Skeletal muscle tissue (tissue), 4 donors: Measurements from ENCODE around the gene PEX16. TPM values are rescaled to one million over a fixed set of nuclear protein-coding genes. Genes with fewer than 3 reads are reported as not detected.

ENCODE experiments used
- H3K27ac ChIP-seq: one replicate; pipeline ENCODE4 v1.7.0; 2013; ENCODE audit warnings: mild to moderate bottlenecking, low read depth, low read length, inconsistent platforms
- H3K27me3 ChIP-seq, 3 donors: one replicate each; pipeline ENCODE4 v1.7.0; 2013; ENCODE audit warnings: low read length in 3 of 3; ENCODE audit not compliant: control insufficient read depth in 3 of 3, insufficient read depth in 3 of 3
- H3K36me3 ChIP-seq, 3 donors: one replicate each; pipeline ENCODE4 v1.7.0; 2013; ENCODE audit warnings: low read length in 3 of 3; ENCODE audit not compliant: control insufficient read depth in 3 of 3, insufficient read depth in 3 of 3
- H3K4me1 ChIP-seq, 3 donors: one replicate each; pipeline ENCODE4 v1.7.0; 2013; ENCODE audit warnings: low read length in 3 of 3, mild to moderate bottlenecking in 3 of 3; ENCODE audit not compliant: control insufficient read depth in 3 of 3, insufficient read depth in 3 of 3
- H3K4me3 ChIP-seq, 3 donors: one replicate each; pipeline ENCODE4 v1.7.0; 2013; ENCODE audit warnings: low read length in 3 of 3
- H3K9ac ChIP-seq, 3 donors: one replicate each; pipeline ENCODE4 v1.7.0; 2013; ENCODE audit warnings: low read length in 3 of 3, mild to moderate bottlenecking in 3 of 3, moderate library complexity in 2 of 3, low read depth in 1 of 3
- H3K9me3 ChIP-seq, 3 donors: one replicate each; pipeline ENCODE4 v1.7.0; 2013; ENCODE audit warnings: low read length in 3 of 3; ENCODE audit not compliant: control insufficient read depth in 3 of 3
- total RNA-seq: library from RNA; depleted of rRNA; stranded (reverse); fragments of >200 nt; gene quantifications from one replicate; pipeline ENCODE4 v1.2.3, GENCODE V29; 2014
- donor health status: Osteomylitis.

The PEX16 gene
- total RNA-seq, 1 donor from 2014 or later, result 20.4 TPM

DNA sequence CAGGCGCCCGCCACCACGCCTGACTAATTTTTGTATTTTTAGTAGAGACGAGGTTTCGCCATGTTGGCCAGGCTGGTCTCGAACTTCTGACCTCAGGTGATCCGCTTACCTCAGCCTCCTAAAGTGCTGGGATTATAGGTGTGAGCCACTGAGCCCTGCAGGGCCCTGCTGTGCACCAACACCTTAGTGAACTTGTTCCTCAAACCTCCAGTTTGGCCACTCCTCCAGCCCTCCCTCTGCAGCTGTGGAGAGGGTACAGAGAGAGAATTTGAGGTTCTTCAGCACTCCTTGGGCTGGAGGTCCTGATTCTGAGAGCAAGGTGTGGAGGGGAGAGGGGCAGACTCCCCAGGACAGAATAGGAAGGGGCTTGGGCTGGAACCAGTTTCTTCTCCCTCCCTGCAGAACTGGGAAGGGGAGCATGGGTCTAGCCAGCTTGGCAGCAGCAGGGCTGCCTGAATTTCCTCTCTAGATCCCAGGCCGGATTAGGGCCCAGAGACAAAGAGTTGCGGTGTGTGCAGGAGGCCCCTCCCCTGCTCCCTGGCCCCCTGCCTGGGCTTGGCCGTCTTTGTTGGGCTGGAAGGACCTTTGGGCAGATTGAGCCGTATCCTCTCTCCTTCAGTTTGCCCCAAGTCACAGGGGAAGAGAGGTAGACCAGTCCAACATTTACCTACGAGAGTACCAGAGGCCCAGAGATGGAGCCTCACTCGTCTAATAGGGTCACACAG, 2.3 kb upstream of the PEX16 start:
- Histone ChIP-seq H3K27me3 (peaks cover 20 to 23% (median 22%) of the 10 kb centered on the region in 3 donors), H3K36me3 (peaks cover 6 to 12% (median 10%) of the 10 kb centered on the region in 3 donors), H3K4me1 (peaks cover 28 to 35% (median 29%) of the 10 kb centered on the region in 3 donors), H3K27ac (no peak overlapping the region), H3K4me3 (no peak overlapping the region), H3K9ac (no peak overlapping the region), H3K9me3 (no peaks in the 10 kb centered on the region)

DNA sequence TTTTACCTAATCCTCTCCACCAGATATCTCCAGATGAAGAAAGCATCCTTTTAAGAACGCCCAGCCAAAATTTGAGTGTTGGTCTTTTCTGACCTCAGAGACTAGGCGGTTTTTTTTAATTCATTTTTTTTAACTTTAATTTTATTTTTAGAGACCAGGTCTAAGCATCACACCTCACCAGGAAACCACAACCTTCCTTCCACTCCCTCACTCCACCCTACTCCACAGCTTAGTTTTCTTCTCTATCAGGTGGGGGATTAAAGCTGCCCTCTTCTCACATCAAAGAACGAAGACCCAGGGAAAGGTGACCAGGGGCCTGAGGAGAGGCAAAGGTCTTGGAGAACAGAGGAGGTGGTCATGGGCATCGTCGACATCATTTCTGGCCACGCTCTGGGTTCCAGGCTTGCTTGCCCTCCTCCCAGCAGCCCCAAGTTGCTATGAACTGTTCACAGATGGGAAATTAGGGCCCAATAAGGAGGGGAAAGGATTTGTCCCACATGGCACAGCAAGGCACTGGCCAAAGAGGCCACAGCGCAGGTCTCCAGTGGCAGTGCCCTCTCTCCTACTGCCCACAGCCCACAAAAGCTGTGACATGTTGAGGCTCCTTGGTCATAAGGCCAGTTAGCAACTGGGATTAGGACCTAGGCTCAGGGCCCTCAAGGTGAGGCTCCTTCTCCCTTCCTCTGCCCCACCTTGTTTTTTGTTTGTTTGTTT, 1.4 kb upstream of the PEX16 start:
- Histone ChIP-seq H3K36me3 (peaks cover 14 to 20% (median 19%) of the 10 kb centered on the region in 3 donors), H3K4me3 (peak overlapping the region; percentile 88 to 99 (median 97)), H3K27me3 (peaks cover 14 to 16% (median 15%) of the 10 kb centered on the region in 3 donors), H3K27ac (peak overlapping the region; percentile 93), H3K9ac (peak overlapping the region in 2 of 3 donors; percentile 89 to 96), H3K4me1 (peaks cover 28 to 35% (median 29%) of the 10 kb centered on the region in 3 donors), H3K9me3 (no peaks in the 10 kb centered on the region)

DNA sequence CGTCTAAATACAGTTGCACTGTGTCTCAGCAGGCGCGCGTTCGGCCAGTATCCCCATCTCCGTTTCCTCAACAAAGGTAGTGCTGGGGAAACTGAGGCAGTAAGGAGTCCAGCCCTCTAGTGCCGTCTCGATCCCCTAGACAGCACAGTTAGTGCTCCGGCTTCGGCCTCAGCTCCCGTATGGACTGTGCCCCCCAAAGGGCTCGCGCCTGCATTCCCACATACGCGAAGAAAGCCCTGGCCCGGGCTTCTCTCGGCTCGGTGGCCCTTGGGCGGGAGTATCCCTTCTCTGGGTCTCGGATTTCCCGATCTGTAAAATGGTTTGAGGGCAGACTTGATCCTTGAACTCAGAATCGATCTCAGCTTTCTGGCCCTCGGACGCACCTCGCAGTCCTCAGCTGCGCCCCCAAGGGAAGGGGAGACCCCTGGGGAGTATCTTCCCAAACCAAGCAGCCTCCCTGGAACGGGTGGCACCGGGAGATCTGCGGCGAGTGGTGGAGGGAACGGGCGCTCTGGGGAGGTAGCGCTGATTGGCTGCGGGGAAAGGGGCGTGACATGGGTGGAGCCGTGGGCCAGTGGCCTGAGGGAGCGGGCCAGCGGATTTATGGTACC, 759 bp upstream of the PEX16 start:
- Histone ChIP-seq H3K36me3 (peaks cover 21 to 27% (median 24%) of the 10 kb centered on the region in 3 donors), H3K27ac (peak overlapping the region; percentile 93), H3K4me3 (peak overlapping the region; percentile 88 to 99 (median 97)), H3K4me1 (peaks cover 28 to 35% (median 29%) of the 10 kb centered on the region in 3 donors), H3K9ac (peak overlapping the region; percentile 89 to 97 (median 96)), H3K9me3 (no peaks in the 10 kb centered on the region), H3K27me3 (peaks cover 10 to 15% (median 11%) of the 10 kb centered on the region in 3 donors)

DNA sequence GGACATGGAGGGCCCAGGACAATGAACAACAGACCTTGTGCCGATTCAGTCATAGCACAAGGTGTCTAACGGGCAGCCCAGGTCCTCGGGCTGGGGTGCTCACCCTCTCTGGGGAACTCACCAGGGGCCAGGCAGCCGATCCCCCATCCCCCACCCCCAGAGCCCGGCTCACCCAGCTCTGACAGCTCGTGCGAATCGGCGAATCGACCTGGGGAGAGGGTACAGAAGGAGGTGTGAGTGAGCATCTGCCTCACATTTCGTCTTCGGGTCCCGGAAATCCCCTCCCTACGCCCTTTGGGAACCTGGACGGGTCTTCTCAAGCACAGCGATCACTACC, 423 bp downstream of the PEX16 start:
- Histone ChIP-seq H3K36me3 (peaks cover 27 to 32% (median 30%) of the 10 kb centered on the region in 3 donors), H3K4me3 (peak overlapping the region; percentile 88 to 99 (median 97)), H3K27ac (peak overlapping the region; percentile 93), H3K4me1 (peaks cover 24 to 31% (median 25%) of the 10 kb centered on the region in 3 donors), H3K9ac (peak overlapping the region; percentile 89 to 97 (median 96)), H3K27me3 (peaks cover 0 to 8% (median 4%) of the 10 kb centered on the region in 3 donors), H3K9me3 (no peaks in the 10 kb centered on the region)

DNA sequence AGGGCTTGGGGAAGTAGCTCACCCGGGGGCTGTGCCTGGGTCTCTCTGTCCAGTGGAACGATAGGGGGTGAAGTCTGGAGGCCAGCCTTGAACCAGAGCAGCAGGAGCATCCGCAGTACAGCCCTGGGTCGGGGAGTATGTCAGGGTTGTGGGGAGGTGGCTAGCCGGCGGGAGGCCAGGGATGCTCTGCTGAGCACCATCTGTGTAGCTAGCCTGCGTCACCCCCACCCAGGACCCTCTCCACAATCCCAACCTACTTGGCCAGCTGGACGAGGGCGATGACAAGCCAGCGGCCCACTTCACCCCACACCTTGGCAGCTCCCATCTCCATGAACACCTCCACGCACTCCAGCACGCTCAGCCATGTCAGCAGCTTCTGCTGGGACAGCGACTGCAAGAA, 2.2 kb downstream of the PEX16 start:
- Histone ChIP-seq H3K4me3 (no peak overlapping the region), H3K27me3 (no peaks in the 10 kb centered on the region), H3K27ac (no peak overlapping the region), H3K9ac (no peak overlapping the region), H3K4me1 (peaks cover 21 to 31% (median 24%) of the 10 kb centered on the region in 3 donors), H3K9me3 (no peaks in the 10 kb centered on the region), H3K36me3 (peaks cover 36 to 42% (median 40%) of the 10 kb centered on the region in 3 donors)

DNA sequence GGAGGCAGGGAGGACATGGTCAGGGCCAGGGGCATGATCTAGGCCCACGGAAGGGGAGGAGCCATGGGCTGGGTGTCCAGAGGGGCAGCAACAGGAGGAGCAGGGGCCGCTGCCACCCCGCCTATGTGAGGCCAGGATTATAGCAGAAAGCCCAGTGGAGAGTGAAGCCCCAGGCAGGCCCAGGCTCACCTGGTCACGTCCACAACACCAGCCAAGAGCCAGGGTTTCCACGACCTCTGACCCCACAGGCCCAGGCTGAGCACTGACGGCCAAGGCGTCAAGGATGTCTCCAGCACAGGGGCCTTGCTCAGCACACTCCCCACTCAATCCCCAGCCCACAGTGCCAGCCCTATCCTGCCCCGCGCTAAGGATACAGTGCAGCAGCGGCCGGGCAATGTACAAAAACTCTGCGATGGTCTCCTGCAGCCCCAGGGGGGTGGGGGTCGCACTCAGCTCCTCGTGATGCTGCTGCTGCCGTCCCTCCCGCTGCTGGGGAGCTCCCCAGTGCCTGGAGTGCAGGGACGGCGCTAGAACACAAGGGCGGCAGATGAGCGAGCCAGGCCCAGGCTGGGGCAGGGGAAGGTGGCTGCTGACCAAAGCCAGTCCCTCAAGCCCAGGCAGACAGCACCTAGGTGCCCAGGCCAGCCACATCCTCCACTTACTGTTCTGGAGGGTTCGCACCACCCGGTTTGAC, 3.6 kb downstream of the PEX16 start:
- H3K9me3 ChIP-seq, result no peaks in the 10 kb centered on the region
- H3K4me3 ChIP-seq, result no peak overlapping the region
- H3K9ac ChIP-seq, result no peak overlapping the region
- H3K27me3 ChIP-seq, result no peaks in the 10 kb centered on the region
- peaks cover 18 to 29% (median 18%) of the 10 kb centered on the region in 3 donors for H3K4me1 ChIP-seq
- peaks cover 45 to 48% (median 45%) of the 10 kb centered on the region in 3 donors for H3K36me3 ChIP-seq
- no peak overlapping the region for H3K27ac ChIP-seq

DNA sequence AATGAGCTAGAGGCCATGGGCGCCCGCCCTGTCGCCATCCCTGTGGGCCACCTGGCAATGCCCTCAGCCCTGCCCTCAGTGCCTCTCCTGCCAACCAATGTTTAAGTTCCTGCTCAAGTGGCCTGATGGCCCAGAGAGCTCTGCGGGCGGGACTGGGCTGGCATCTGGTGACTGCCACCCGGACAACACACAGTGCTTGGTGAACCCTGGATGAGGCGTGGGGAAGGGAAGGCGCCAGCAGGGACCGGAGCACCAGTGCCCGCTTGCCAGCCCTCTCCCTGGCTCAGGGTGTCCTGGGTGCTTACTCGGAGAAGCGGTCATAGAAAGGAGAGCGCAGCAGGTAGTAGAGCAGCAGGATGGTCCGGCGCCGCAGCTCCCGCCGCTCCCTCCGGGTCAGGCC, 4.2 kb downstream of the PEX16 start:
- Histone ChIP-seq H3K27me3 (no peaks in the 10 kb centered on the region), H3K4me1 (peaks cover 17 to 24% (median 18%) of the 10 kb centered on the region in 3 donors), H3K4me3 (no peak overlapping the region), H3K36me3 (peaks cover 45 to 48% (median 47%) of the 10 kb centered on the region in 3 donors), H3K9me3 (no peaks in the 10 kb centered on the region), H3K27ac (no peak overlapping the region), H3K9ac (no peak overlapping the region)

DNA sequence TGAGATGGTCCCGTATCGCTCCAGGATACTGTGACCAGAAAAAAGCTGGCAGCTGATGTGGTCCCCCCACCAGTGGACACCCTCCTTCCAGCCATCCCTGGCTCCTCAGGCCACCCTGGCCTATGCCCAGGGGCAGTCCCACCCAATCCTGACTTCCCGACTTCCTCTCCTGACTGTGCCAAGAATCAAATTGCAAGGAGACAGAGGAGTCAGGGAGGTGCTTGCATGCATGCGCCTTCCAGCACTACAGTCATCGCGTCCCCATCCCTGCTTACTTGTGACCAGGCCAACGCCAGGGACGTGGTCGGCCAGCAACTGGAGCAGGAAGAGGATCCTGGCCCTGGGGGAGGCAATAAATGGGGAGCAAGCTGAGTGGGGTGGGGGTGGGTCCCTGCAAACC, 7.1 kb downstream of the PEX16 start:
- peaks cover 39 to 47% (median 44%) of the 10 kb centered on the region in 3 donors for H3K36me3 ChIP-seq
- H3K9ac ChIP-seq, result no peak overlapping the region
- no peak overlapping the region for H3K27ac ChIP-seq
- H3K27me3 ChIP-seq, result no peaks in the 10 kb centered on the region
- no peaks in the 10 kb centered on the region for H3K9me3 ChIP-seq
- H3K4me1 ChIP-seq, result peaks cover 0 to 4% (median 3%) of the 10 kb centered on the region in 3 donors
- no peak overlapping the region for H3K4me3 ChIP-seq

DNA sequence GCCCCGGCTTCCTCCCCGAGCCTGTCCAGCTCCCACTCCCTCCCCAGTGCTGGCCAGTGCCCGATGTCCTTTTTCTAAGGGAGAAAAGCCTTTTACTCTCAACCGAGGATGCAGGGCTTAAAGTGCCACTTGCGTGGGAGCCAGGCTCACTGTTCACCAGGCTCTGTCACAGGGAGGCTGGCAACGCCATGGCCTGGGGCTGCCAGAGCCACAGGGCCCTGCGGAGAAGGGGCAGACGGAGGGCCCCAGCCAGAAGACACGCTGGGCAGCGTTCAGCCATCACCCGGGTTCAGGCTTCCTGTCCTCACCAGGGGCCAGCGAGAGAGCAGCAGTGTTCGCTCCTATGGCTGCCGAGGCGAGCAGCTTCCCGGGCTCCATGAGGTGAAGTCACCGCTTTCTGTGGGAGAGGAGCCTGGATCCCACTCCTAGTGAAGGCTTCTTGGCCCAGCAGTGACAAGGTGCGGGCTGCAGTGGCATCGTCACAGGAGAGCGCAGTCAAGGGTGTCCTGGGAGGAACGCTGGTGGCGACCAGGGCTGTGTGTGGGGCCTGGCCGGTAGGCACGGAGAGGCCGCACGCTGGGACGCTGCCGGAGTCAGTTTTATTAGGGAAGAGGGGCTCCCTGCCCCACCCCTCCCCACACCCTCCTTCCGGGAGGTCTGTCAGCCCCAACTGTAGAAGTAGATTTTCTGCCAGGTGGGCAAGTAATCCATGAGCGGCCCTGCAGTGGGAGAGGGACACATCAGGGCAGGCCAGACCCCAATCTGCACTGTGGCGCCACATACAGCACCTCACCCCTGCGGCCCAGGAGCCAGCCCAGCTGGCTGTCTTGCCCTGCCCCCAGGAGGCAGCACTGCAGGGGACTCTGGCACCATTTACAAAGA, 7.8 kb downstream of the PEX16 start:
- Histone ChIP-seq H3K27me3 (no peaks in the 10 kb centered on the region), H3K9ac (no peak overlapping the region), H3K36me3 (peaks cover 32 to 40% (median 37%) of the 10 kb centered on the region in 3 donors), H3K27ac (no peak overlapping the region), H3K4me3 (no peak overlapping the region), H3K4me1 (peaks cover 0 to 4% (median 3%) of the 10 kb centered on the region in 3 donors), H3K9me3 (no peaks in the 10 kb centered on the region)
